Left ventricle myocardium inferior (tissue), 1 donor: ENCODE results near the gene DPH6. TPM values are rescaled to one million over a fixed set of nuclear protein-coding genes. Genes with fewer than 3 reads are reported as not detected.

ENCODE experiments used
- DNase-seq: peaks from one replicate; pipeline ENCODE4 v3.0.0-alpha.2; 2020
- H3K27ac ChIP-seq: fragments of 200-600 bp; replicated peaks from 2 replicates; pipeline ENCODE4 v1.8.0; 2021
- H3K27me3 ChIP-seq: fragments of 200-600 bp; 2 replicates; pipeline ENCODE4 v1.8.0; 2021; ENCODE audit warnings: low read depth
- H3K36me3 ChIP-seq: fragments of 200-600 bp; 2 replicates; pipeline ENCODE4 v1.8.0; 2021
- H3K4me1 ChIP-seq: fragments of 200-600 bp; 2 replicates; pipeline ENCODE4 v1.8.0; 2021
- H3K4me3 ChIP-seq: fragments of 200-600 bp; 2 replicates; pipeline ENCODE4 v1.8.0; 2021; ENCODE audit warnings: mild to moderate bottlenecking, moderate library complexity
- H3K9me3 ChIP-seq: fragments of 200-600 bp; replicated peaks from 2 replicates; pipeline ENCODE4 v1.8.0; 2021
- intact Hi-C: fragments of 100-400 bp; cut with micrococcal nuclease; formaldehyde crosslinking; loops from one replicate; pipeline ENCODE4 v1.11.0; 2022
- total RNA-seq: library from RNA; stranded (reverse); fragmentation: NEBNext Ultra II Directional; extraction: Animal tissue kit (Norgen Biotek cat#: 25700); gene quantifications from one replicate; pipeline ENCODE4 v1.2.1, GENCODE V29; 2021
- TF ChIP-seq, protein P1 (sequence below): fragments of 200-600 bp; IDR thresholded peaks from 2 replicates; pipeline ENCODE4 v1.8.0; 2021; ENCODE audit warnings: antibody characterized with exemption, mild to moderate bottlenecking, borderline replicate concordance
- donor health status: DM: no; HTN: yes; CAD: no; lungs with severe emphysema.

The DPH6 gene
- total RNA-seq, 1 donor from 2014 or later: 13.9 TPM

DNA sequence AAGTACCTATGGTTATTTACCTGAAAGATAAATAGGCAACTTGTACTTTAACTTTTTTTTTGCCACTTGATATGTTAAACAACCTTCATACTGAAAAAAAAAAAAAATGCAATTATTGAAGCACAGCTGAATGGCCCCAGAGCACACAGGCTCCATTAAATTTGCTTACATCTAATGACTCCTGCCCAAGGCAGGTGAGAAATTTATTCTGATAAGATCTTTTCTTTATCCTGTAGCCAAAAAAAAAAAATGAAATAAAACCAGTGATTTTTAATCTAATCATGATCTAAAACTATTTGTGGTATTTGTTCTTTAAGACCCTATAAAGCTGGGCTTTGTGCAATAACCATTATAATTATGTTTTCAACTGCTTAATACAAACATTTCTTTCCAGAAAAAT is 115.7 kb downstream of the DPH6 start:
- Histone ChIP-seq H3K4me3 (no peak overlapping the region), H3K27me3 (no peaks in the 10 kb centered on the region), H3K36me3 (no peaks in the 10 kb centered on the region), H3K9me3 (peaks cover 4% of the 10 kb centered on the region), H3K27ac (no peak overlapping the region), H3K4me1 (peaks cover 3% of the 10 kb centered on the region)
- no peak for DNase-seq
- intact Hi-C loops: no loop called here
- TF ChIP-seq, protein P1, sequence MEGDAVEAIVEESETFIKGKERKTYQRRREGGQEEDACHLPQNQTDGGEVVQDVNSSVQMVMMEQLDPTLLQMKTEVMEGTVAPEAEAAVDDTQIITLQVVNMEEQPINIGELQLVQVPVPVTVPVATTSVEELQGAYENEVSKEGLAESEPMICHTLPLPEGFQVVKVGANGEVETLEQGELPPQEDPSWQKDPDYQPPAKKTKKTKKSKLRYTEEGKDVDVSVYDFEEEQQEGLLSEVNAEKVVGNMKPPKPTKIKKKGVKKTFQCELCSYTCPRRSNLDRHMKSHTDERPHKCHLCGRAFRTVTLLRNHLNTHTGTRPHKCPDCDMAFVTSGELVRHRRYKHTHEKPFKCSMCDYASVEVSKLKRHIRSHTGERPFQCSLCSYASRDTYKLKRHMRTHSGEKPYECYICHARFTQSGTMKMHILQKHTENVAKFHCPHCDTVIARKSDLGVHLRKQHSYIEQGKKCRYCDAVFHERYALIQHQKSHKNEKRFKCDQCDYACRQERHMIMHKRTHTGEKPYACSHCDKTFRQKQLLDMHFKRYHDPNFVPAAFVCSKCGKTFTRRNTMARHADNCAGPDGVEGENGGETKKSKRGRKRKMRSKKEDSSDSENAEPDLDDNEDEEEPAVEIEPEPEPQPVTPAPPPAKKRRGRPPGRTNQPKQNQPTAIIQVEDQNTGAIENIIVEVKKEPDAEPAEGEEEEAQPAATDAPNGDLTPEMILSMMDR: no peak

DNA sequence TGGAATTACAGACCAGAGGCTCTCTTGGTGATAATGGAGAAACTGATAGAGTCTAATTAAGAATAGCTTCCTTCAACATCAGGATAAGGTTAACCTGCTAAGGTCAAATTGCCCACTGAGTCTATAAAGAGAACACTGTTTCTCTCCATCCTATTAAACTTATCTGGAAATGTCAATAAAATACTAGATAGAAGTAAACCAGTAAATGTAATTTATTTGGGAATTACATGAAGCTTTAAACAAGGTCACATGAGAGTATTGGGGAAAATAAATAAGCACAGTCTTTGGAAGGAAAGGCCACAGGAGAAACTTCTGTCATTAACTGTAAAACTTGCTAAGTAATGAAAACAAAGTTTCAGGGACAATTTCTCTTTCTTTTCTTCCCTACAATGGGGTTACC is 118.5 kb downstream of the DPH6 start:
- Histone ChIP-seq H3K27me3 (no peaks in the 10 kb centered on the region), H3K4me1 (peaks cover 3% of the 10 kb centered on the region), H3K9me3 (peaks cover 10% of the 10 kb centered on the region), H3K4me3 (no peak overlapping the region), H3K27ac (no peak overlapping the region), H3K36me3 (no peaks in the 10 kb centered on the region)
- no peak for DNase-seq
- TF ChIP-seq, protein P1: no peak
- intact Hi-C loops: no loop called here

DNA sequence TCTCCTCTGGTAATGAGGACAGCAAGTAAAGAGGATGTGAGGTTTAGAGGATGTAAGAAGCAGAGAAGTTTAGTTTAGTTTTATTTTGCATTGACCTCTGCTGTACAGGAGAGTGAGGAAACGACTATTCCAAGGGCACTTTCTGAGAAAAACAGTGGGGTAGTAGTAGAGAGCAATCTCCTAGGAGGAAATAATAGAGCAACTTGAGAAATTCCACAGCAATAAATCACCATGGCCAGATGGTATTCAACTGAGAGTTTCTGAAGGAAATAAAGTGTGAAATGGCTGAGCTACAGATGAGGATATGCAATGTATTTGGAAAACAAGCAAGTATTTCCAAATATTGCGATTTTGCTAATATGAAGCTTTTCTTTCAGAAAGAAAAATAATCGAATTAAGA is 118.9 kb downstream of the DPH6 start:
- H3K9me3 ChIP-seq: peaks cover 10% of the 10 kb centered on the region
- no peaks in the 10 kb centered on the region for H3K36me3 ChIP-seq
- no peak for DNase-seq
- no peak overlapping the region for H3K4me3 ChIP-seq
- TF ChIP-seq, protein P1: no peak
- no peak overlapping the region for H3K27ac ChIP-seq
- intact Hi-C loops: no loop called here
- H3K4me1 ChIP-seq: peaks cover 3% of the 10 kb centered on the region
- no peaks in the 10 kb centered on the region for H3K27me3 ChIP-seq

DNA sequence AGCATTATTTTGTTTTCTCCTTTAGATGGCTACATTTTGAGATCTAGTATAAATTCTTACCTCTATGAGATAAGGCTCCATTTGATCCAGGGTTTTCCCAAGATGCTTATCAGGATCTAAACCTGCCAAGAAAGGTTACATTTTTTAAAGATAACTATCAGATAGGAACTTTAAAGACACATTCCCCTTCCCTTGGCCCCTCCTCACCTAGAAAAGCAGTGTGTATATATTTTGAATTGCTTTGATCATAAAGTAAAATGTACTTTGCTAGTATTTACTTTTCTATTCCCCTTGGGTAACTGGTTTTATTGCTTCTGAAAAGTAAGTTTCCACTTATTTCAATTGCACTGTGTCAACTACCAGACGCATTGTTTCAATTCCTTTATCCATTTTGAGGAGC is 135.2 kb downstream of the DPH6 start:
- intact Hi-C loops: no loop called here
- no peak for DNase-seq
- TF ChIP-seq, protein P1: no peak

DNA sequence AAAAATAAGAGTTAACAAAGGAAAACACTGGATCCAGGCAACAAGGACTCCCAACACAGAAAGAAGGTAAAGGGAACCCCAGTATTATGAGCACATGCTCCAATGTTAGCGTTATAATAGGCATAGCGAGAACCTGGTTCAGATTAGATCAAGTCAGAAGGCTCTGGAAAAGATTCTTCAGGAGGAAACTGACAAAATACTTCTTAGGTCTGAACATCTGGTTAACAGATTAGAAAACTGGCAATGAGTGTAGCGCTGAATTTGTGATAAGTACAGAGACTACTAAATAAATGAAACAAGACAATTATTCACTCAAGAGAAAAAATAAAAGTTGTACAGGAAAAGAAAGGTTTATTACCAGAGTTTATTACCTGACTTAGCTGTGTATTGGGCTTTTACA is 146.1 kb downstream of the DPH6 start:
- TF ChIP-seq, protein P1: no peak

More for the DNA sequence above, 135.2 kb downstream of the DPH6 start:
- Histone ChIP-seq H3K36me3 (peaks cover 9% of the 10 kb centered on the region), H3K4me1 (no peaks in the 10 kb centered on the region), H3K4me3 (no peak overlapping the region), H3K27ac (no peak overlapping the region), H3K27me3 (no peaks in the 10 kb centered on the region), H3K9me3 (no peaks in the 10 kb centered on the region)

DNA sequence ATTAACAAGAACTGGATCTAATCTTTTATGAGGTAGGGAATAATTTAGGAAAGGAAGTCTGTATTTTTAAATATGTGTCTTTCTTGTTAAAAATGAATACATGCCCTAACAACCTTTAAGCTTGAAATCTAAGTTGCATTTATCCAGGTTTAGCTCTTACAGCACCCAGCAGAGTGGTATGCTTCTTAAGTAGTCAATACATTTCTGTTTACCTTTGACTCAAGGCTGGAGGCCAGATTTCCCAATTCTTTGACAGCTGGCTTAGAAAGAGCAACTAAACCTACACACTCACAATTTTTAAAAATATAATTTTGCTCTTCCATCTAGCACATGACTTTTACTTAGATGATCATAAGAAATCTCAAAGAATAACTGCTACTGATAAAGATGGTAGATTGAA is 148.9 kb downstream of the DPH6 start:
- Histone ChIP-seq H3K36me3 (peaks cover 12% of the 10 kb centered on the region), H3K4me1 (peaks cover 17% of the 10 kb centered on the region), H3K4me3 (no peak overlapping the region), H3K27me3 (no peaks in the 10 kb centered on the region), H3K27ac (no peak overlapping the region), H3K9me3 (no peaks in the 10 kb centered on the region)
- intact Hi-C loops: no loop called here
- no peak for DNase-seq
- TF ChIP-seq, protein P1: no peak

More for the DNA sequence above, 146.1 kb downstream of the DPH6 start:
- Histone ChIP-seq H3K27me3 (no peaks in the 10 kb centered on the region), H3K36me3 (peaks cover 5% of the 10 kb centered on the region), H3K27ac (no peak overlapping the region), H3K4me3 (no peak overlapping the region), H3K9me3 (no peaks in the 10 kb centered on the region), H3K4me1 (peaks cover under 1% of the 10 kb centered on the region)
- intact Hi-C loops: no loop called here
- no peak for DNase-seq
